ENCODE results near the gene SLC16A8. TPM values are rescaled to one million over a fixed set of nuclear protein-coding genes. Genes with fewer than 3 reads are reported as not detected.

SLC16A8 gene
- total and polyA plus RNA-seq, 2 donors (not counting 1 experiment from before 2014, with no cell fraction given), result not detected

- intact Hi-C loops (cut with micrococcal nuclease), result no loop called here
- Mint-ChIP-seq H3K4me3 (no peak overlapping the region), H3K9me3 (ENCODE audit: insufficient read depth) (no peaks in the 10 kb centered on the region), H3K27me3 (no peaks in the 10 kb centered on the region), H3K27ac (no peak overlapping the region), H3K4me1 (no peaks in the 10 kb centered on the region)
- no peak overlapping the region for H3K4me3 ChIP-seq (ENCODE audit: control extremely low read depth in 1 of 5, extremely low read depth in 1 of 5, insufficient read depth in 1 of 5, low read depth in 2 of 5, low read length in 4 of 5)
- 93% methylated on average over 2 of the region's 6 CpGs for WGBS (ENCODE audit: insufficient coverage)
- no peak overlapping the region for H3K9ac ChIP-seq (ENCODE audit: low read length)
- H3K4me1 ChIP-seq (ENCODE audit: control insufficient read depth in 2 of 2, insufficient read depth in 2 of 2, low read length in 2 of 2), result no peaks in the 10 kb centered on the region
- CTCF ChIA-PET, result interaction anchor here (1.2 kb wide), 1 partner anchor 52 kb away, joined by 7 read pairs; no protein-coding TSS in a partner anchor
- H3K4me2 ChIP-seq (replicated peaks; ENCODE audit: low read depth, low read length, poor library complexity, severe bottlenecking), result no peak overlapping the region
- H3K27ac ChIP-seq (ENCODE audit: low read length in 2 of 2), result no peak overlapping the region
- H3K27me3 ChIP-seq (replicated peaks in 1 of 4; ENCODE audit: control extremely low read depth in 1 of 4, control insufficient read depth in 3 of 4, insufficient read depth in 4 of 4, low read length in 3 of 4), result no peaks in the 10 kb centered on the region
- TF ChIP-seq CTCF (IDR thresholded peaks at IDR 0.05) (no peak), EZH2 (IDR thresholded peaks at IDR 0.05; ENCODE audit: borderline replicate concordance, insufficient read depth, low read depth, low read length, poor library complexity, severe bottlenecking) (no peak)
- H3K9me3 ChIP-seq (ENCODE audit: control extremely low read depth in 1 of 3, control insufficient read depth in 2 of 3, insufficient read depth in 1 of 3, low read length in 2 of 3), result no peaks in the 10 kb centered on the region
- no peak for ATAC-seq (ENCODE audit: low read depth)
- no peaks in the 10 kb centered on the region for H3K79me2 ChIP-seq (ENCODE audit: control insufficient read depth, insufficient read depth, low read length)
- no peaks in the 10 kb centered on the region for H4K20me1 ChIP-seq (ENCODE audit: control insufficient read depth, insufficient read depth, low read length, poor library complexity, severe bottlenecking)
- no peak overlapping the region for H2AFZ ChIP-seq (ENCODE audit: insufficient read depth, low read depth, low read length, poor library complexity, severe bottlenecking)
- H3K36me3 ChIP-seq (replicated peaks in 1 of 2; ENCODE audit: control extremely low read depth in 1 of 2, control insufficient read depth in 1 of 2, extremely low read depth in 1 of 2, insufficient read depth in 2 of 2, low read length in 1 of 2), result no peaks in the 10 kb centered on the region
- no peak for DNase-seq
- POLR2A ChIA-PET, result no interaction called here
Observed at GRCh38 chr22:38104084-38104483, 20.1 kb upstream of the SLC16A8 start.

GRCh38 chr22:38103641-38104040, 19.7 kb upstream of the SLC16A8 start:
- Mint-ChIP-seq H3K27me3 (no peaks in the 10 kb centered on the region), H3K4me3 (no peak overlapping the region), H3K4me1 (no peaks in the 10 kb centered on the region), H3K9me3 (ENCODE audit: insufficient read depth) (no peaks in the 10 kb centered on the region), H3K27ac (no peak overlapping the region)
- Histone ChIP-seq H3K4me1 (ENCODE audit: control insufficient read depth in 2 of 2, insufficient read depth in 2 of 2, low read length in 2 of 2) (no peaks in the 10 kb centered on the region), H3K27me3 (replicated peaks in 1 of 4; ENCODE audit: control extremely low read depth in 1 of 4, control insufficient read depth in 3 of 4, insufficient read depth in 4 of 4, low read length in 3 of 4) (no peaks in the 10 kb centered on the region), H3K9ac (ENCODE audit: low read length) (no peak overlapping the region), H3K9me3 (ENCODE audit: control extremely low read depth in 1 of 3, control insufficient read depth in 2 of 3, insufficient read depth in 1 of 3, low read length in 2 of 3) (no peaks in the 10 kb centered on the region), H3K4me3 (ENCODE audit: control extremely low read depth in 1 of 5, extremely low read depth in 1 of 5, insufficient read depth in 1 of 5, low read depth in 2 of 5, low read length in 4 of 5) (no peak overlapping the region), H3K36me3 (replicated peaks in 1 of 2; ENCODE audit: control extremely low read depth in 1 of 2, control insufficient read depth in 1 of 2, extremely low read depth in 1 of 2, insufficient read depth in 2 of 2, low read length in 1 of 2) (no peaks in the 10 kb centered on the region), H2AFZ (ENCODE audit: insufficient read depth, low read depth, low read length, poor library complexity, severe bottlenecking) (no peak overlapping the region), H3K4me2 (replicated peaks; ENCODE audit: low read depth, low read length, poor library complexity, severe bottlenecking) (no peak overlapping the region), H4K20me1 (ENCODE audit: control insufficient read depth, insufficient read depth, low read length, poor library complexity, severe bottlenecking) (no peaks in the 10 kb centered on the region), H3K27ac (ENCODE audit: low read length in 2 of 2) (no peak overlapping the region), H3K79me2 (ENCODE audit: control insufficient read depth, insufficient read depth, low read length) (no peaks in the 10 kb centered on the region)
- ATAC-seq (ENCODE audit: low read depth) (no peak), DNase-seq (no peak)
- 88% methylated on average over 2 of the region's 8 CpGs for WGBS (ENCODE audit: insufficient coverage)
- ChIA-PET CTCF (interaction anchor here (1.2 kb wide), 1 partner anchor 51 kb away, joined by 7 read pairs; no protein-coding TSS in a partner anchor), POLR2A (no interaction called here)
- intact Hi-C loops (cut with micrococcal nuclease), result no loop called here
- TF ChIP-seq CTCF (IDR thresholded peaks at IDR 0.05) (no peak), EZH2 (IDR thresholded peaks at IDR 0.05; ENCODE audit: borderline replicate concordance, insufficient read depth, low read depth, low read length, poor library complexity, severe bottlenecking) (no peak)
